Parathyroid adenoma (tissue), 2 donors: ENCODE measurements around the gene CCN5.
A peak's percentile ranks its signal among the peaks of the same experiment; 100 is the strongest.
"Not testable (repeated sequence)": the region's sequence is repeated elsewhere in the genome, so short reads cannot be mapped to it uniquely, and the experiment has no call there.

Experiments used
- H2AFZ ChIP-seq: fragments of 300-600 bp; sonication (generic); one replicate; pipeline ENCODE4 v1.7.0; 2017; ENCODE audit warnings: antibody characterized with exemption, mild to moderate bottlenecking
- H3K27ac ChIP-seq: fragments of 300-600 bp; sonication (generic); one replicate; pipeline ENCODE4 v1.7.0; 2017
- H3K27me3 ChIP-seq: fragments of 300-600 bp; sonication (generic); one replicate; pipeline ENCODE4 v1.7.0; 2017; ENCODE audit warnings: low read length; ENCODE audit not compliant: control insufficient read depth, insufficient read depth
- H3K36me3 ChIP-seq: fragments of 300-600 bp; sonication (generic); one replicate; pipeline ENCODE4 v1.7.0; 2017; ENCODE audit warnings: low read length; ENCODE audit not compliant: control insufficient read depth, insufficient read depth
- H3K4me1 ChIP-seq: fragments of 300-600 bp; sonication (generic); one replicate; pipeline ENCODE4 v1.7.0; 2017; ENCODE audit warnings: control low read depth
- H3K4me2 ChIP-seq: fragments of 300-600 bp; sonication (generic); one replicate; pipeline ENCODE4 v1.7.0; 2017; ENCODE audit warnings: low read length
- H3K4me3 ChIP-seq: fragments of 300-600 bp; sonication (generic); one replicate; pipeline ENCODE4 v1.7.0; 2017; ENCODE audit warnings: low read depth, low read length
- H3K79me2 ChIP-seq: fragments of 300-600 bp; sonication (generic); one replicate; pipeline ENCODE4 v1.7.0; 2017; ENCODE audit warnings: control low read depth
- H3K9ac ChIP-seq: fragments of 300-600 bp; sonication (generic); one replicate; pipeline ENCODE4 v1.7.0; 2017; ENCODE audit warnings: mild to moderate bottlenecking
- H3K9me3 ChIP-seq: fragments of 300-600 bp; sonication (generic); one replicate; pipeline ENCODE4 v1.7.0; 2017; ENCODE audit warnings: low read length; ENCODE audit not compliant: control insufficient read depth
- CTCF ChIP-seq: fragments of 300-600 bp; sonication (generic); IDR thresholded peaks from one replicate; pipeline ENCODE4 v1.7.0; 2017; ENCODE audit warnings: antibody characterized with exemption, mild to moderate bottlenecking
- donor health status: primary hyperparathyroidism.

Gene CCN5

GRCh38 chr20:44714701-44715498, at the start of gene CCN5:
TSS of gene CCN5 (plus strand) at chr20:44715369. CDS start at chr20:44715391, 22 bp downstream.
- H3K4me3 ChIP-seq, result no peak within 1 kb of the TSS
- no peak within 1 kb of the TSS for H3K27ac ChIP-seq
- no peak for TF ChIP-seq CTCF

GRCh38 chr20:44666066-44666465, 49.1 kb upstream of the CCN5 start:
- Histone ChIP-seq H3K27ac (no peak overlapping the region), H3K27me3 (no peaks in the 10 kb centered on the region), H3K4me1 (no peaks in the 10 kb centered on the region), H3K9me3 (no peaks in the 10 kb centered on the region), H3K4me2 (no peak overlapping the region), H3K9ac (no peak overlapping the region), H3K4me3 (no peak overlapping the region), H2AFZ (no peak overlapping the region), H3K79me2 (no peaks in the 10 kb centered on the region), H3K36me3 (no peaks in the 10 kb centered on the region)
- TF ChIP-seq CTCF, result no peak

More at GRCh38 chr20:44714701-44715498, at the start of gene CCN5:
- H3K79me2 ChIP-seq, result no peaks in the 10 kb centered on the region
- no peaks in the 10 kb centered on the region for H3K36me3 ChIP-seq
- peaks cover 2% of the 10 kb centered on the region for H3K4me1 ChIP-seq
- no peaks in the 10 kb centered on the region for H3K9me3 ChIP-seq
- H3K9ac ChIP-seq, result no peak within 1 kb of the TSS
- no peak within 1 kb of the TSS for H3K4me2 ChIP-seq
- H2AFZ ChIP-seq, result no peak within 1 kb of the TSS
- no peaks in the 10 kb centered on the region for H3K27me3 ChIP-seq

- H3K9me3 ChIP-seq, H3K79me2 ChIP-seq, H3K4me1 ChIP-seq, H3K9ac ChIP-seq, H3K36me3 ChIP-seq, H3K4me2 ChIP-seq, H2AFZ ChIP-seq, H3K27me3 ChIP-seq, H3K4me3 ChIP-seq, H3K27ac ChIP-seq: not testable (repeated sequence)
These were observed 44.3 kb upstream of the CCN5 start for GRCh38 chr20:44670851-44671250.

- H3K4me1 ChIP-seq, H3K4me2 ChIP-seq, H3K79me2 ChIP-seq, H2AFZ ChIP-seq, H3K36me3 ChIP-seq, H3K27ac ChIP-seq, H3K9me3 ChIP-seq, H3K4me3 ChIP-seq, H3K9ac ChIP-seq, H3K27me3 ChIP-seq: not testable (repeated sequence)
These were observed 43.6 kb upstream of the CCN5 start for GRCh38 chr20:44671541-44671940.

- H3K4me1 ChIP-seq, H3K9me3 ChIP-seq, H2AFZ ChIP-seq, H3K27me3 ChIP-seq, H3K4me2 ChIP-seq, H3K9ac ChIP-seq, H3K4me3 ChIP-seq, H3K36me3 ChIP-seq, H3K79me2 ChIP-seq, H3K27ac ChIP-seq: not testable (repeated sequence)
These were observed 42.8 kb upstream of the CCN5 start for GRCh38 chr20:44672318-44672902.

- no peaks in the 10 kb centered on the region for H3K9me3 ChIP-seq
- no peaks in the 10 kb centered on the region for H3K79me2 ChIP-seq
- no peaks in the 10 kb centered on the region for H3K4me1 ChIP-seq
- no peak overlapping the region for H3K9ac ChIP-seq
- no peak overlapping the region for H3K4me2 ChIP-seq
- TF ChIP-seq CTCF, result no peak
- H2AFZ ChIP-seq, result peak overlapping the region; percentile 59
- no peaks in the 10 kb centered on the region for H3K36me3 ChIP-seq
- no peak overlapping the region for H3K4me3 ChIP-seq
- no peaks in the 10 kb centered on the region for H3K27me3 ChIP-seq
- H3K27ac ChIP-seq, result no peak overlapping the region
These were observed 36.9 kb upstream of the CCN5 start for GRCh38 chr20:44678242-44678641.
